8988T (cell line): Measurements from ENCODE around the gene ACAA1.
A peak's percentile ranks its signal among the peaks of the same experiment; 100 is the strongest.
"Not testable (repeated sequence)": the region's sequence is repeated elsewhere in the genome, so short reads cannot be mapped to it uniquely, and the experiment has no call there.

Source experiments
- DNase-seq: peaks from one replicate; pipeline ENCODE4 v3.0.0; 2011

The ACAA1 gene

GRCh38 chr3:38134517-38135143 lies 2.3 kb downstream of the ACAA1 start:
- DNase-seq, result not testable (repeated sequence)

DNA sequence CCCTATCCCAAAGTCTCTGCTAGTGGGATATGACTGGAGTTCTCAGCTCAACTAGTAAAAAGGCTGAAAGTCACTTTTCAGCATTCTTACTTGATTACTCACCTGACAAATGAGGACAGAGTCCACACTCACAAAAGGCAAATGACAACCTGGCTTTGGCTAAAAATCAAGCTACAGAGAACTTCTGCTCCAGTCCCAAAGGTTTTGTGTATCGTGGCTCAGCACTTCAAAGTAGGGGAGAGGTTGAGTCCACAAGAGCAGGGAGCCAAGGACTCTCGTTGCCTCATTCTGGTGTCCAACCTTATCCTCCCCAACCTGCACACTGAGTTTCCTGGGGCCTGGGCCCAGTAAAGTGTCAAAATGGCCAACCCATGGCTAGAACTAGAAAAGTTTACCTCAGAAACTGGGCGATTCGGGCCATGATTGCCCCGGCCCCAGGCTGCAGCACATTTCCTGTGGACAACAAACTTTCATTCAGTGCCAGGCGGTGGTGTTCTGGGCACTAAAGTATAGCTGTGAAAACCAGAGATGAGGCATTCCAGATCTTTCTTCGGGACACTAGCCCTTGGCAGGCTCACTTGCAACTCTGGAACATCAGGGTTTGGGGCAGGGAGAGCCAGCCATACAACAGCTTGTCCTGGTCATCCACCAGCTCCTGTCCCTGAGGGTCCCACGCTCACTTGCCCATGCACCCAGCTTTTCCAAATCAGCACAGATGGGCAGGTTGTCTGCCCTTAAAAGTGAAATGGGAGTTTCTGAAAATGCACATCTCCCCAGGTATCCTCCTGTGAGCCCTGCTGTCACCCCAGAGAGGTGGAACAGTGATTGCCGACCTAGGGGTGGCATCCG lies 3.1 kb downstream of the ACAA1 start:
- DNase-seq, result no peak

- DNase-seq, result no peak
Measured at GRCh38 chr3:38133209-38133556, 3.7 kb downstream of the ACAA1 start.

DNA sequence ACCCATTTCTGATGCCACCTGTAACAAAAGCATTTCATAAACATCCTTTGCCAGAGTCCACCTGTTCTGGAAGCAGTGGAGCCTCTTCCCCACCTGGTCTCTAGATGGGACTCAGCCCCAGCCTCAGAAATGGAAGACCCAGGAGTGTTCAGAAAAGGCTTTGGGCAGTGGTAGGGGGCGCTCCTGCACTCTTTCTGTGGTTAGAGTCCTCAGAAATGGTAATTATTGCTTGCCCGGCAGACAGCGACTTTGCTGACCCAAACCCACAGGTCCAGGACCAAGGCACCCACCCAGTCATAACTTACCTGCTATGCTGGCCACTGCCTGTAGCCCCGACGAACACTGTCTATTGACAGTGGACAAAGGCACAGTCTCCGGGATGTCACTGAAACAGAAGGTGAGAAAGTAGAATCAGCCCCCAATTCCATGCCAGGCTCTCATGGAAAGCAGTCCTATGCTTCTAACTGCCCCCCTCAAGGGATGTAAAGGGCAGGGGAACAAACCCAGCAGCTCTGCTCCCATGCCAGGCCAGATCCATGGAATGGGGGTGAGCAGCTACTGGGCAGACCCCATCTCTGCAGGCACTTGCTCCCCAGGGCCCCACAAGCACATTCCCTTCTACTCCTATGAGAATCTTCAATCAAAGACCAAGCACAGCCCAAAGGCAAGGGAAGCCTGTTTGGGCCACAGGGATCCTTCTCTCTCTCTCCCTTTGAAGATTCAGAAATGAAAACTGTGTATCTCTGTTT lies 5.1 kb downstream of the ACAA1 start:
- DNase-seq, result peak; percentile 71

GRCh38 chr3:38130631-38131065 lies 6.3 kb downstream of the ACAA1 start:
- DNase-seq, result no peak

GRCh38 chr3:38129058-38129457 lies 7.9 kb downstream of the ACAA1 start:
- DNase-seq, result no peak

DNA sequence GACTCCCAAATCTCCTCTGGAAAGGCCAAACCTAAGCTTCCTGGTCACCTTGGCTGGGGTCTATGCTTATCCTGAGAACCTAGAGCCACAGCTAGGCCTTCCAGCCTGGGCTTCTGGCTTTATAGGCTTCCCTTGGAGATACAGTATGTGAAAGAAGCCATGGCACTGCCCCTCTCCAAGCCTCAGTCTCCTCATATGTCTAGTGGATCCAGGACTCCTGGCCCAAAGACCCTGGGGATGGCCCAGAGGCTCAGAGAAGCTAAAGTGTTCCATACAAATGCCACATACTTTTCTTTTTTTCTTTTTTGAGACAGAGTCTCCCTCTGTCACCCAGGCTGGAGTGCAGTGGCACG lies 8.6 kb downstream of the ACAA1 start:
- no peak for DNase-seq

DNA sequence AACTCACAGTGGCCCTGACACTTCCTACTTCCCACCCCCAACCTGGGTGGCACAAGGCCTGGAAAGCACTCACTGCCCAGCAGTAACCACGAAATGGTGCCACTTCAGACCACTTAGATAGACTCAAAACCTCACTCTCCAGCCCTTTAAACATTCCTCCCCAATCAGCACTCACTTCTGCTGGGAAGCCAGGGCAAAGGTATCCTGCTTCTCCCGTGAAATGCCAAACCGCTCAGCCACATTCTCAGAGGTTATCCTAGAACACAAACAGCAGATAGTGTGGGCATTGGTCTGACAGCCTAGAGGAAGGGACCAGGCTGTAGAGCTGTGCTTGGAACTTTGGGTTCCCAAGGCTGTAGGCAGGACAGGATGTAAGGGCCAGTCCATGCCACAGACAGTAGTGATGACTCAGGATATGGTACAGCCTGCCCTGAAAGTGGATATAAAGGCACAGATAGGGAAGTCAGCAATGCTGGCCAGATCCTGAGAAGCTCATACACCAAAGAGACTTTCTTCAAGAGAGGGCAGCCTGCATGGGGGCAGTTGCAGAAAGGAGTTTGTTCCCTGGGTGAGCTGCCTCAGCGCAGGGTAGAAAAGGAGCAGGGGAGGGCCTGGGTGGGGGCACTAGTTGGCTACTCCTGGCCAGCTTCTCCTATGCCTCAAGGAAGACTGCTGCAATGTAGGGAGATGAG lies 9.2 kb downstream of the ACAA1 start:
- no peak for DNase-seq

DNA sequence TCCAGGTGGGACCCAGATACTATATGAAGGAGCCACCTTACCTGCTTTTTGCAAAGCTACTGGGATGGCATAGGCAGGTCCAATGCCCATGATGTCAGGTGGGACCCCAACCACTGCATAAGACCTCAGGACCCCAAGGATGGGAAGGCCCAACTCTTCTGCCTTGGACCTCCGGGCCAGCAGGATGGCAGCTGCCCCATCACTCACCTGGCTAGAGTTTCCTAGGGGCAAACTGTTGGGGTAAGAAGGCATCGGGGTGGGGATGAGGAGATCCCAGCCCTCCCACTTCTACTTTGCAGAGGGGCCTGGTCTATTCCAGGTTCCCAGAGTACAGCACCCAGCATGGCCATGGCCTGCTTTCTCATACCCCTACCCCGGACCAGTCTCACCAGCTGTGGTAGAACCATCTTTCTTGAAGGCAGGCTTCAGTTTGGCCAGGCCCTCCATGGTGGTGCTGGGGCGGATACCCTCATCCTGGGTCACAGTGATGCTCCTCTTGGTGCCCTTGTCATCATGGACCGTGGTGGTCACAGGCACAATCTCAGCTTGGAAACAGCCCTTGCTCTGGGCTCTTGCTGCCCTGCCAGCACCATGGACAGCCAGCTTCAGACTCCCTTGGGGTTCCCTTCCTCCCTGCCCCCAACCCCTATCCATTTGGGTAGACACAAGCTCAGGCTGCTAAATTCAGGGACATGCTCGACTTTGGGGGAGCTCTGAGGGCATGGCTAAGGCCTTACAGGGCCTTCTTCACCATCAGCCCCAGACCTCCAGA lies 10.6 kb downstream of the ACAA1 start:
- no peak for DNase-seq

DNA sequence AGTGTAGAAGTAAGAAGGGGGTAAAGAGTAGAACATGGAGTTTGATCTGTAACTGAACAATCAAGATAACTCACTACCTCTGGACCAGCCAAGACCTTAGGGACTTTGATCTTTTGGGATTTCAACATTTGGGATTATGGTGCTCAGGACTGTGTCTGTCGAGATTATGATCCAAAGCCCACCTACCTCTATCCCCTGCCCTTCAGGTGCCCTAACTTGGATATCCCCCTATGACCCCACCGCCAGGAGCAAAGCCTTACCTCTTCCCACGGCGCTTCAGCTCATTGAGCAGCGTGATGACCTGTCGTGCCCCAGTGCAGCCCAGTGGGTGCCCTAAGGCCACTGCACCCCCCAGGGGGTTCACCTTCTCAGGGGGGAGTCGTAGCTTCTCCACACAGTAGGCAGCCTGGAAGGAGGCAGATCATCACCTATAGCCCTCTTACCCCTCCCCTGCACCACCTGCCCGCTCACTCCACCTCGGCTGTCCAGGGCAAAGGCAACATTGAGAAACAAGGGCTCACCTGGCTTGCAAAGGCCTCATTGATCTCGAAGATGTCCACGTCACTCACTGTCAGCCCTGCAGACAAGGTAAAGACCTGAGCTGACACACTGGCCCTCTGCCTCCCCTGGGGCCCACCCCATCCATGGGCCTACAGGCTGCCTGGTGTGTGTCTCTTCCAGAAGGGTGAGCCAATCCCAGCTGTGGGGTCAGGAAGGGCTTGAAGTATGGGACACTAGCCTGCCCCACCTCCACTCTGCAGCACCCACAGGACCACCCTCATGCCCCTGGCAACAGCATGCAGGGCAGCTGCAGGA lies 11.4 kb downstream of the ACAA1 start:
- DNase-seq, result no peak

GRCh38 chr3:38124324-38125122 lies 12.4 kb downstream of the ACAA1 start:
- no peak for DNase-seq

GRCh38 chr3:38122712-38123290 lies 14.1 kb downstream of the ACAA1 start:
- no peak for DNase-seq

- no peak for DNase-seq
Measured at GRCh38 chr3:38121832-38122461, 15.0 kb downstream of the ACAA1 start.

GRCh38 chr3:38121451-38121831 lies 15.5 kb downstream of the ACAA1 start:
- no peak for DNase-seq

GRCh38 chr3:38120693-38121450 lies 16.1 kb downstream of the ACAA1 start:
- DNase-seq, result no peak

DNA sequence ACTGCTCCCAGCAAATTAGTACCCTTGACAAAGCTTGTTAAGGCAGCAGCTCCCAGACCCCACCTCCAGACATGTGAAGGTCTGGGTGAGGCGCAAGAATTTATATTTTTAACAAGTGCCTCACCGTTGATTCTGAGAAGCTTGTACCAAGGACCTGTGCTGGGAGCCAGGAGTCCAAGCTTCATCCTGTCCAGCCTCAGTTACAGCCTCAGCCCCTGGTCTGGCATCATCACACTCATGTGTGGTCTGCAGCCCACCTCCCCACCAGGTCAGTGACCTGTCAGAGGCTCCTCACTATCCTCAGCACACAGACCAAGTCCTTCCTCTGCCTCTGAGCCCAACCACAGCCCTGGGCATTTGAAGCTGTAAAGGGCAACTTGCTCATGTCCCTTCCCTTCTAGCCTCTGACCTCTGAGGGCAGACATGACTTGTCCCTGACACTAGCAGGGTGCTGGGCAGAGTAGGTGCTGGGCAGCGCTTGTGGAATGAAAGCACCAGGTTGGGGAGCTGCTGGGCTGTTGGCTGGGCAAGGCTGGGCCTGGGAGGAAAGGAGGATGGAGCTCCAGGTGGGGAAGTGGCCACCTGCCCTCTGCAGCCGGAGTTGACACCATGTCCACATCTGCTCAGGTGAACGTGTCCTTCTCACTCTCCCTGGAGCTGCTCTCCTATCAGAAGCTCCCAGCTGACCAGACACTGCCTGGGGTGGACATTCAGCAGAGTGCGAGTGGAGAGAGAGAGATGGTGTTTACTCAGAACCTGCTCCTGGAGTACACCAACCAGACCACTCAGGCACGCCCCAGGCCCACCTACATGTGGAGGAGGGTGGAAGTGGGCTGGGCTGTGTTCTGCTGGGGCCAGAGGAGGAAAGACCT lies 16.9 kb downstream of the ACAA1 start:
- no peak for DNase-seq

DNA sequence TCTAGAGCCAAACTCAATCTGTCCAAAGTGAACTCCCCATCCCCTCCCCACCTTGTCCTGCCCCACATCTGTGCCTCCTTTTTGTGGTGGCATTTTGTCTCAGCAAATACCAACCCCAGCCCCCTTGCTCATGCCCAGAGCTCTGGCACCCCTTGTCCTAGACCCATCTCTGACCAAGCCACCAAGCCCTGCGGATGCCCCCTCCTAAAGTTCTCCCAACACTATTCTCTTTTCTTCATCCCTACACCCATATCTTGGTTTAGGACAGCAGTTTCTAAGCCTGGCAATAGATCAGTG lies 17.7 kb downstream of the ACAA1 start:
- DNase-seq, result no peak
